GM21381 (cell line): ENCODE measurements around the gene TMEM272.

Source experiments
- ATAC-seq: cut with Tn5 transposase; IDR thresholded peaks from one replicate; pipeline ENCODE4 v1.9.1; 2021; ENCODE audit warnings: mild to moderate bottlenecking, moderate library complexity; ENCODE audit not compliant: unreplicated experiment

Gene TMEM272

DNA sequence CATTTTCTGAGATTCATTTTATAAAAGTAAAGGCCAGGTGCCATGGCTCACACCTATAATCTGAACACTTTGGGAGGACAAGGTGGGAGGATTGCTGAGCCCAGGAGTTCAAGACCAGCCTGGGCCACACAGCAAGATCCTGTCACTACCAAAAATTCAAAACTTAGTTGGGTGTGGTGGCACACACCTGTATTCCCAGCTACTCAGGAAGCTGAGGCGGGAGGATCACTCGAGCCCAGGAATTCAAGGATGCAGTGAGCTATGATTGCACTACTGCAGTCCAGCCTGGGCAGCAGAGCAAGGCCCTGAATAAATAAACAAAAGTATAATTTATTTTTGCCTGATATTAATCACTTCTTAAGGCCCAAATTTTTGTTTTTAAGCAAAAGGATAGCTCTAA, 81.5 kb downstream of the TMEM272 start:
- ATAC-seq = no peak
